ENCODE data around the gene PACRG. TPM values are rescaled to one million over a fixed set of nuclear protein-coding genes. Genes with fewer than 3 reads are reported as not detected.

Gene PACRG
- total RNA-seq, 1 experiment from 2014 or later = 0.44 TPM

- TF ChIP-seq, protein P1, sequence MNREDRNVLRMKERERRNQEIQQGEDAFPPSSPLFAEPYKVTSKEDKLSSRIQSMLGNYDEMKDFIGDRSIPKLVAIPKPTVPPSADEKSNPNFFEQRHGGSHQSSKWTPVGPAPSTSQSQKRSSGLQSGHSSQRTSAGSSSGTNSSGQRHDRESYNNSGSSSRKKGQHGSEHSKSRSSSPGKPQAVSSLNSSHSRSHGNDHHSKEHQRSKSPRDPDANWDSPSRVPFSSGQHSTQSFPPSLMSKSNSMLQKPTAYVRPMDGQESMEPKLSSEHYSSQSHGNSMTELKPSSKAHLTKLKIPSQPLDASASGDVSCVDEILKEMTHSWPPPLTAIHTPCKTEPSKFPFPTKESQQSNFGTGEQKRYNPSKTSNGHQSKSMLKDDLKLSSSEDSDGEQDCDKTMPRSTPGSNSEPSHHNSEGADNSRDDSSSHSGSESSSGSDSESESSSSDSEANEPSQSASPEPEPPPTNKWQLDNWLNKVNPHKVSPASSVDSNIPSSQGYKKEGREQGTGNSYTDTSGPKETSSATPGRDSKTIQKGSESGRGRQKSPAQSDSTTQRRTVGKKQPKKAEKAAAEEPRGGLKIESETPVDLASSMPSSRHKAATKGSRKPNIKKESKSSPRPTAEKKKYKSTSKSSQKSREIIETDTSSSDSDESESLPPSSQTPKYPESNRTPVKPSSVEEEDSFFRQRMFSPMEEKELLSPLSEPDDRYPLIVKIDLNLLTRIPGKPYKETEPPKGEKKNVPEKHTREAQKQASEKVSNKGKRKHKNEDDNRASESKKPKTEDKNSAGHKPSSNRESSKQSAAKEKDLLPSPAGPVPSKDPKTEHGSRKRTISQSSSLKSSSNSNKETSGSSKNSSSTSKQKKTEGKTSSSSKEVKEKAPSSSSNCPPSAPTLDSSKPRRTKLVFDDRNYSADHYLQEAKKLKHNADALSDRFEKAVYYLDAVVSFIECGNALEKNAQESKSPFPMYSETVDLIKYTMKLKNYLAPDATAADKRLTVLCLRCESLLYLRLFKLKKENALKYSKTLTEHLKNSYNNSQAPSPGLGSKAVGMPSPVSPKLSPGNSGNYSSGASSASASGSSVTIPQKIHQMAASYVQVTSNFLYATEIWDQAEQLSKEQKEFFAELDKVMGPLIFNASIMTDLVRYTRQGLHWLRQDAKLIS (CRISPR knock-in tag; IDR thresholded peaks at IDR 0.05; ENCODE audit: borderline replicate concordance) = no peak
- TF ChIP-seq PRDM15 (CRISPR knock-in tag; IDR thresholded peaks at IDR 0.05) = no peak
Observed at GRCh38 chr6:163241683-163242082, 513.9 kb downstream of the PACRG start (continued).

- Mint-ChIP-seq H3K4me3 (no peak overlapping the region), H3K27me3 (ENCODE audit: low read depth) (peaks cover 2% of the 10 kb centered on the region), H3K4me1 (peaks cover 45% of the 10 kb centered on the region), H3K36me3 (no peaks in the 10 kb centered on the region), H3K9me3 (peaks cover 10% of the 10 kb centered on the region), H3K27ac (no peak overlapping the region)
- TF ChIP-seq ZNF138 (CRISPR knock-in tag; conservative IDR thresholded peaks at IDR 0.05) = no peak
- no peak for TF ChIP-seq TEAD4 (CRISPR knock-in tag; IDR thresholded peaks at IDR 0.05)
- TF ChIP-seq SMAD4 (CRISPR knock-in tag; IDR thresholded peaks at IDR 0.05) = no peak
- no peak for TF ChIP-seq ZNF396 (CRISPR knock-in tag; IDR thresholded peaks at IDR 0.05; ENCODE audit: borderline replicate concordance)
- no peak for TF ChIP-seq FOXK1 (CRISPR knock-in tag; IDR thresholded peaks at IDR 0.05)
- no peak for TF ChIP-seq CTCF (IDR thresholded peaks at IDR 0.05)
- TF ChIP-seq, protein P2, sequence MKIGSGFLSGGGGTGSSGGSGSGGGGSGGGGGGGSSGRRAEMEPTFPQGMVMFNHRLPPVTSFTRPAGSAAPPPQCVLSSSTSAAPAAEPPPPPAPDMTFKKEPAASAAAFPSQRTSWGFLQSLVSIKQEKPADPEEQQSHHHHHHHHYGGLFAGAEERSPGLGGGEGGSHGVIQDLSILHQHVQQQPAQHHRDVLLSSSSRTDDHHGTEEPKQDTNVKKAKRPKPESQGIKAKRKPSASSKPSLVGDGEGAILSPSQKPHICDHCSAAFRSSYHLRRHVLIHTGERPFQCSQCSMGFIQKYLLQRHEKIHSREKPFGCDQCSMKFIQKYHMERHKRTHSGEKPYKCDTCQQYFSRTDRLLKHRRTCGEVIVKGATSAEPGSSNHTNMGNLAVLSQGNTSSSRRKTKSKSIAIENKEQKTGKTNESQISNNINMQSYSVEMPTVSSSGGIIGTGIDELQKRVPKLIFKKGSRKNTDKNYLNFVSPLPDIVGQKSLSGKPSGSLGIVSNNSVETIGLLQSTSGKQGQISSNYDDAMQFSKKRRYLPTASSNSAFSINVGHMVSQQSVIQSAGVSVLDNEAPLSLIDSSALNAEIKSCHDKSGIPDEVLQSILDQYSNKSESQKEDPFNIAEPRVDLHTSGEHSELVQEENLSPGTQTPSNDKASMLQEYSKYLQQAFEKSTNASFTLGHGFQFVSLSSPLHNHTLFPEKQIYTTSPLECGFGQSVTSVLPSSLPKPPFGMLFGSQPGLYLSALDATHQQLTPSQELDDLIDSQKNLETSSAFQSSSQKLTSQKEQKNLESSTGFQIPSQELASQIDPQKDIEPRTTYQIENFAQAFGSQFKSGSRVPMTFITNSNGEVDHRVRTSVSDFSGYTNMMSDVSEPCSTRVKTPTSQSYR (CRISPR knock-in tag; IDR thresholded peaks at IDR 0.05) = no peak
- no peak for TF ChIP-seq ESRRA (CRISPR knock-in tag; IDR thresholded peaks at IDR 0.05; ENCODE audit: borderline replicate concordance)
- TF ChIP-seq, protein P3, sequence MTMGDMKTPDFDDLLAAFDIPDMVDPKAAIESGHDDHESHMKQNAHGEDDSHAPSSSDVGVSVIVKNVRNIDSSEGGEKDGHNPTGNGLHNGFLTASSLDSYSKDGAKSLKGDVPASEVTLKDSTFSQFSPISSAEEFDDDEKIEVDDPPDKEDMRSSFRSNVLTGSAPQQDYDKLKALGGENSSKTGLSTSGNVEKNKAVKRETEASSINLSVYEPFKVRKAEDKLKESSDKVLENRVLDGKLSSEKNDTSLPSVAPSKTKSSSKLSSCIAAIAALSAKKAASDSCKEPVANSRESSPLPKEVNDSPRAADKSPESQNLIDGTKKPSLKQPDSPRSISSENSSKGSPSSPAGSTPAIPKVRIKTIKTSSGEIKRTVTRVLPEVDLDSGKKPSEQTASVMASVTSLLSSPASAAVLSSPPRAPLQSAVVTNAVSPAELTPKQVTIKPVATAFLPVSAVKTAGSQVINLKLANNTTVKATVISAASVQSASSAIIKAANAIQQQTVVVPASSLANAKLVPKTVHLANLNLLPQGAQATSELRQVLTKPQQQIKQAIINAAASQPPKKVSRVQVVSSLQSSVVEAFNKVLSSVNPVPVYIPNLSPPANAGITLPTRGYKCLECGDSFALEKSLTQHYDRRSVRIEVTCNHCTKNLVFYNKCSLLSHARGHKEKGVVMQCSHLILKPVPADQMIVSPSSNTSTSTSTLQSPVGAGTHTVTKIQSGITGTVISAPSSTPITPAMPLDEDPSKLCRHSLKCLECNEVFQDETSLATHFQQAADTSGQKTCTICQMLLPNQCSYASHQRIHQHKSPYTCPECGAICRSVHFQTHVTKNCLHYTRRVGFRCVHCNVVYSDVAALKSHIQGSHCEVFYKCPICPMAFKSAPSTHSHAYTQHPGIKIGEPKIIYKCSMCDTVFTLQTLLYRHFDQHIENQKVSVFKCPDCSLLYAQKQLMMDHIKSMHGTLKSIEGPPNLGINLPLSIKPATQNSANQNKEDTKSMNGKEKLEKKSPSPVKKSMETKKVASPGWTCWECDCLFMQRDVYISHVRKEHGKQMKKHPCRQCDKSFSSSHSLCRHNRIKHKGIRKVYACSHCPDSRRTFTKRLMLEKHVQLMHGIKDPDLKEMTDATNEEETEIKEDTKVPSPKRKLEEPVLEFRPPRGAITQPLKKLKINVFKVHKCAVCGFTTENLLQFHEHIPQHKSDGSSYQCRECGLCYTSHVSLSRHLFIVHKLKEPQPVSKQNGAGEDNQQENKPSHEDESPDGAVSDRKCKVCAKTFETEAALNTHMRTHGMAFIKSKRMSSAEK (CRISPR knock-in tag; IDR thresholded peaks at IDR 0.05; ENCODE audit: borderline replicate concordance) = no peak
- no peak for TF ChIP-seq PRRX2 (CRISPR knock-in tag; IDR thresholded peaks at IDR 0.05)
- TF ChIP-seq FOXP1 (CRISPR knock-in tag; IDR thresholded peaks at IDR 0.05; ENCODE audit: borderline replicate concordance) = no peak
- no peak for TF ChIP-seq TEAD1 (CRISPR knock-in tag; IDR thresholded peaks at IDR 0.05)
- no peak for TF ChIP-seq RORB (CRISPR knock-in tag; IDR thresholded peaks at IDR 0.05)
- no peak for TF ChIP-seq ZNF671 (CRISPR knock-in tag; IDR thresholded peaks at IDR 0.05)
- TF ChIP-seq JAZF1 (CRISPR knock-in tag; IDR thresholded peaks at IDR 0.05) = no peak
- ChIA-PET CTCF (no interaction called here), POLR2A (no interaction called here)
- DNase-seq (ENCODE audit: low spot score) = no peak
- no peak for ATAC-seq
Observed at GRCh38 chr6:163243083-163243482, 515.3 kb downstream of the PACRG start.
